Panc1 (cell line): ENCODE data around the gene EPHA10. TPM values are rescaled to one million over a fixed set of nuclear protein-coding genes. Genes with fewer than 3 reads are reported as not detected.
A peak's percentile ranks its signal among the peaks of the same experiment; 100 is the strongest.
"Not testable (repeated sequence)": the region's sequence is repeated elsewhere in the genome, so short reads cannot be mapped to it uniquely, and the experiment has no call there.

Source experiments
- ATAC-seq: fragments of 200-7000 bp; cut with Tn5 transposase; 2 replicates; pipeline ENCODE4 v1.9.1; 2020; ENCODE audit warnings: mild to moderate bottlenecking, moderate library complexity
- BruUV-seq: library from RNA; stranded (reverse); fragments of 400-500 nt; replicated peaks from 2 replicates; lab custom pipeline; 2021; lab: Mats Ljungman, UMichigan
- CTCF ChIA-PET: fragments of 300-600 bp; sonication (Branson Sonifier 250); formaldehyde crosslinking; loops from one replicate; lab custom pipeline; 2022; ENCODE audit warnings: antibody characterized with exemption; lab: Charles Lee
- POLR2A ChIA-PET: fragments of 300-600 bp; sonication (Branson Sonifier 250); formaldehyde crosslinking; loops from one replicate; lab custom pipeline; 2022; ENCODE audit warnings: antibody characterized with exemption; lab: Charles Lee
- DNase-seq: peaks from one replicate; pipeline ENCODE4 v3.0.0-alpha.2; 2010; ENCODE audit warnings: low read depth, low spot score
- H3K27ac ChIP-seq: 2 replicates; pipeline ENCODE4 v1.5.1; 2011; ENCODE audit warnings: mild to moderate bottlenecking, low read length, inconsistent platforms
- H3K27me3 ChIP-seq: fragments of 200-500 bp; sonication (Bioruptor generic); 2 replicates; pipeline ENCODE4 v1.6.0; 2014; ENCODE audit warnings: low read length, inconsistent platforms; ENCODE audit not compliant: control insufficient read depth, insufficient read depth
- H3K36me3 ChIP-seq: fragments of 200-500 bp; sonication (Bioruptor generic); 2 replicates; pipeline ENCODE4 v1.5.1; 2014; ENCODE audit warnings: inconsistent platforms, mild to moderate bottlenecking, low read length, moderate library complexity; ENCODE audit not compliant: control insufficient read depth, insufficient read depth
- H3K4me1 ChIP-seq: 2 replicates; pipeline ENCODE4 v1.5.1; 2011; ENCODE audit warnings: inconsistent platforms, mild to moderate bottlenecking, low read length, moderate library complexity; ENCODE audit not compliant: control insufficient read depth, insufficient read depth
- H3K4me3 ChIP-seq, 2 experiments: 2 replicates each; pipeline ENCODE4 v1.5.1; 2011 to 2012; ENCODE audit warnings: low read depth in 2 of 2, low read length in 2 of 2, mild to moderate bottlenecking in 2 of 2, inconsistent platforms in 1 of 2, moderate library complexity in 1 of 2
- H3K9me3 ChIP-seq: fragments of 200-500 bp; sonication (Bioruptor generic); 2 replicates; pipeline ENCODE4 v1.5.1; 2014; ENCODE audit warnings: low read depth, mild to moderate bottlenecking, inconsistent platforms, low read length, moderate library complexity; ENCODE audit not compliant: control insufficient read depth, insufficient read depth
- CTCF ChIP-seq: fragments of 450-650 bp; IDR thresholded peaks from 2 replicates; pipeline ENCODE4 v1.5.1; 2017; ENCODE audit warnings: mild to moderate bottlenecking
- POLR2AphosphoS5 ChIP-seq: IDR thresholded peaks from 2 replicates; pipeline ENCODE4 v1.6.1; 2012; ENCODE audit warnings: mild to moderate bottlenecking, low read depth, low read length, moderate library complexity
- REST ChIP-seq, 2 experiments: IDR thresholded peaks; 2 replicates each; pipeline ENCODE4 v1.6.1; 2011 to 2012; ENCODE audit warnings: low read depth in 2 of 2, control low read depth in 1 of 2, low read length in 1 of 2, mild to moderate bottlenecking in 1 of 2, moderate library complexity in 1 of 2; ENCODE audit not compliant: insufficient read depth in 1 of 2
- SIN3A ChIP-seq: IDR thresholded peaks from 2 replicates; pipeline ENCODE4 v1.6.1; 2012; ENCODE audit warnings: low read depth, mild to moderate bottlenecking, low read length, moderate library complexity, borderline replicate concordance; ENCODE audit not compliant: insufficient read depth
- TCF7L2 ChIP-seq: IDR thresholded peaks from 2 replicates; pipeline ENCODE4 v1.6.1; 2011; ENCODE audit warnings: mild to moderate bottlenecking, low read depth, low read length, inconsistent platforms
- in situ Hi-C: cut with HindIII; loops from 2 replicates; pipeline ENCODE4 v1.10.0; 2016; ENCODE audit warnings: low sequenced_read_pairs, low pct_unique_long_range_greater_than_20kb
- intact Hi-C: fragments of 100-400 bp; cut with micrococcal nuclease; formaldehyde crosslinking; loops from one replicate; pipeline ENCODE4 v1.10.0; 2022; ENCODE audit not compliant: unreplicated experiment
- total RNA-seq: library from RNA; stranded (reverse); gene quantifications from one replicate; pipeline ENCODE4 v1.2.1, GENCODE V29; 2021; ENCODE audit not compliant: unreplicated experiment

EPHA10 gene
- total RNA-seq, 1 experiment from 2014 or later, result 2.8 TPM

GRCh38 chr1:37741130-37741529 is 23.8 kb downstream of the EPHA10 start:
- no peak for TF ChIP-seq CTCF
- no peak for TF ChIP-seq POLR2AphosphoS5
- no peak for TF ChIP-seq REST (IDR thresholded peaks at IDR 0.05; ENCODE audit: insufficient read depth in 1 of 2, low read depth in 2 of 2, low read length in 1 of 2)
- no peak for TF ChIP-seq SIN3A
- TF ChIP-seq TCF7L2, result no peak
- ChIA-PET POLR2A (no interaction called here), CTCF (no interaction called here)
- DNase-seq (no peak), ATAC-seq (peak; percentile 43; the same call in 1 of the 2 replicates)
- Histone ChIP-seq H3K36me3 (no peaks in the 10 kb centered on the region), H3K4me3 (no peak overlapping the region), H3K27me3 (no peaks in the 10 kb centered on the region), H3K27ac (no peak overlapping the region), H3K4me1 (no peaks in the 10 kb centered on the region), H3K9me3 (no peaks in the 10 kb centered on the region)
- in situ Hi-C loops, result no loop called here
- intact Hi-C loops, result no loop called here
- no TSS peak for BruUV-seq

GRCh38 chr1:37739222-37739621 is 25.7 kb downstream of the EPHA10 start:
- Histone ChIP-seq H3K9me3 (no peaks in the 10 kb centered on the region), H3K4me3 (no peak overlapping the region), H3K4me1 (no peaks in the 10 kb centered on the region), H3K27ac (no peak overlapping the region), H3K27me3 (no peaks in the 10 kb centered on the region), H3K36me3 (no peaks in the 10 kb centered on the region)
- POLR2A ChIA-PET, result interaction anchor here (0.7 kb wide), 1 partner anchor 943 kb away, joined by 4 read pairs; no protein-coding TSS in a partner anchor
- DNase-seq, result peak; percentile 25
- BruUV-seq, result no TSS peak
- intact Hi-C loops, result no loop called here
- ATAC-seq, result peak; percentile 91
- in situ Hi-C loops, result no loop called here
- CTCF ChIA-PET, result no interaction called here
- TF ChIP-seq TCF7L2 (no peak), SIN3A (no peak), POLR2AphosphoS5 (no peak), CTCF (no peak), REST (IDR thresholded peaks at IDR 0.05; ENCODE audit: insufficient read depth in 1 of 2, low read depth in 2 of 2, low read length in 1 of 2) (no peak)

- in situ Hi-C loops, CTCF ChIA-PET, H3K36me3 ChIP-seq, POLR2A ChIA-PET, BruUV-seq, intact Hi-C loops, H3K4me3 ChIP-seq, ATAC-seq, DNase-seq, H3K9me3 ChIP-seq, H3K4me1 ChIP-seq, H3K27ac ChIP-seq, H3K27me3 ChIP-seq: not testable (repeated sequence)
These were observed 26.3 kb downstream of the EPHA10 start for GRCh38 chr1:37738619-37739018.

GRCh38 chr1:37737975-37738374 is 26.9 kb downstream of the EPHA10 start:
- CTCF ChIA-PET, result not testable (repeated sequence)

More at GRCh38 chr1:37737975-37738374, 26.9 kb downstream of the EPHA10 start:
- in situ Hi-C loops, BruUV-seq, DNase-seq, H3K36me3 ChIP-seq, H3K27ac ChIP-seq, H3K9me3 ChIP-seq, H3K27me3 ChIP-seq, ATAC-seq, intact Hi-C loops, H3K4me1 ChIP-seq, H3K4me3 ChIP-seq: not testable (repeated sequence)
- POLR2A ChIA-PET, result interaction anchor here (0.7 kb wide), 1 partner anchor 46 kb away, joined by 5 read pairs; no protein-coding TSS in a partner anchor
